GM21381 (cell line): ENCODE results near the gene COG4.
"Not testable (repeated sequence)": the region's sequence is repeated elsewhere in the genome, so short reads cannot be mapped to it uniquely, and the experiment has no call there.

Source experiments
- ATAC-seq: cut with Tn5 transposase; IDR thresholded peaks from one replicate; pipeline ENCODE4 v1.9.1; 2021; ENCODE audit warnings: mild to moderate bottlenecking, moderate library complexity; ENCODE audit not compliant: unreplicated experiment

The COG4 gene

DNA sequence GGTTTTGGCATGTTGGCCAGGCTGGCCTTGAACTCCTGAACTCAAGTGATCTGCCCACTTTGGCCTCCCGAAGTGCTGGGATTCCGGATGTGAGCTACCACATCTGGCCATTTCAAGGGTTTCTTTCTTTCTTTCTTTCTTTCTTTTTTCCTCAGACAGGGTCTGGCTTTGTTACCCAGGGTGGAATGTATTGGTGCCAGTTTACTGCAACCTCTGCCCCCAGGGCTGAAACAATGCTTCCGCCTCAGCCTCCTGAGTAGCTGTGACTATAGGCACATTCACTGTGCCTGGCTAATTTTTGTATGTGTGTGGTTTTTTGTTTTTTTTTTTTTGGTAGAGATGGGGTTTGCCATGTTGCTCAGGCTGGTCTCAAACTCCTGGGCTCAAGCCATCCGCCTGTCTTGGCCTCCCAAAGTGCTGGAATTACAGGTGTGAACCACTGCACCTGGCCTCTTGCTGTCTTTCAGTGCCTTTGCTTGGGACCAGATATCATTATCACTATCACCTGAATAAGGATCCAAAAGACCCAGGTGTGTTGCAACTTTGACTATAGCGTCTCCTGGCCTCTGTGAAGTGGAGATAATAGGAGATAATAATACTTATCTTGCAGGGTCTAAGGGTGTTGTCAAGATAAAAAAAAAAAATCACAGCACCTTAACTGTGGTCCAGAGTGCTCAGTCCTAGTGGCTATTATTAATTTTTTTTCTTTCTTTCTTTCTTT, 65.7 kb downstream of the COG4 start:
- ATAC-seq: no peak

DNA sequence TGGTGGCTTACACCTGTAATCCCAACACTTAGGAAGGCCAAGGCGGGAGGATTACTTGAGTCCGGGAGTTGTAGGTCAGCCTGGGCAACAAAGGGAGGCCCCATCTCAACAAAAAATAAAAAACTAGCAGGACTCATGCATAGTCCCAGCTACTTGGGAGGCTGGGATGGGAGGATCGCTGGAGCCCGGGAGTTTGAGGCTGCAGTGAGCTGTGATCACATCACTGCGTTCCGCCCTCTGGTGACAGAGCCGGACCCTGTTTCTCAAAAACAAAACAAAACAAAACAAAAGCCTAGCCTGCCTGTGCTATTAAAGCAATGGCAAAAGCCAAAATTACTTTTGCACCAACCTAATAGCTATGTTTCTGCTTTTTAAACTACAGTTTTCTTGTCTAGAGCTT, 67.4 kb downstream of the COG4 start:
- ATAC-seq: no peak

DNA sequence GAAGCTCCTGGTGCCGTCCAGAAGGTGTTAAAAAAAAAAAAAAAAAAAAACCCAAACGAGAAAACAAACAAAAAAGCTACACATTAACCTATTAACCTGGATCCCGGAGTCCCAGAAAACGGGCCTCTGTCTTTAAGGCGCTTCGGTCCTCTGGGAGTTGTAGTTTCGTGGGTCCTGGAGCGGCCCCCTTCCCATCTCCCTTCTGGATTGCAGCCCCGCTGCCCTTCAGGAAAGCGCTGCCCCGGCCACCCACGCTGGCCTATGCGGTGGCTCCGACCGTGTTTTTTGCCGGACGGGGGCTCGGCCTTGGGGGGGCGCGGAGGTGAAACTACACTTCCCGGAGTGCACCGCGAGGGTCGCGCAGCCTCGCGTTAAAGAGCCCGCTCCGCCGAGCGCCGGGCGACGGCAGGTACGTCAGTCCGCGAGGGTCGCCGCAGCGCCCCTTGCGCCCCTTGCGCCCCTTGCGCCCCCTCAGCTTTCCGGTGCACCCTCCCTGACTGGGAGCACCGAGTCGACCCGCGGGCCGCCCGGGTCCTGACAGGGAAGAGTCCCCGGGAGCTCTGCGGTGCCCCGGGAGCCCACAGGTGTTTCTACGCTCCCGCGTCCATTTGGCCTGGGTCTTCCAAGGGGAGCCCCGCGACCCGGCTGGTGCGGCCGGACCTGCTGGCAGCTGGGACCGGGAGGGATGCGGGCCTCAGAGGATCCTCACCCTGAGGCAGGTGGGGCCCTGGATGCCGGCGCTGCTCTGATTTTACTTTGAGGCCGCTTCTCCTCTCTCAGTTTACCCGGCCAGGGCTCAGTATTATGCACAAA, 68.9 kb downstream of the COG4 start, which contains the start of gene FCSK:
FCSK (plus strand) TSS at position 374 of the 813 bp plus-strand sequence. CDS start 8,596 bp downstream, outside the sequence.
- peak; percentile 95 for ATAC-seq

DNA sequence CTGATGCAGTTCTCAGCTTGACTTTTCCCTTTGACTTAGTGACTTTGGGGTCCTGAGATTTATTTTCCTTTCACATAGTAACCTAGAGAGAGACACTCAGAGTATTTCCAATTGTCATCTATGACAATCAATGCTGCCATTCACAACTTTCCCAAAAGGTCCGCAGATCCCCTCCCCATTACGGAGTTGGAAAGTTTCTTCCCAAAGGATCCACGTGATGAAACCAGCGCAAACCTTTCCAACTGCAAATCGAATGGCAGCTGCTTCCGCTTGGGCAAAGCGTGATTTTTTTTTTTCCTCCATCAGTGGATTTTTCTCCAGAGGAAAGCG, 69.5 kb downstream of the COG4 start:
- ATAC-seq: no peak

DNA sequence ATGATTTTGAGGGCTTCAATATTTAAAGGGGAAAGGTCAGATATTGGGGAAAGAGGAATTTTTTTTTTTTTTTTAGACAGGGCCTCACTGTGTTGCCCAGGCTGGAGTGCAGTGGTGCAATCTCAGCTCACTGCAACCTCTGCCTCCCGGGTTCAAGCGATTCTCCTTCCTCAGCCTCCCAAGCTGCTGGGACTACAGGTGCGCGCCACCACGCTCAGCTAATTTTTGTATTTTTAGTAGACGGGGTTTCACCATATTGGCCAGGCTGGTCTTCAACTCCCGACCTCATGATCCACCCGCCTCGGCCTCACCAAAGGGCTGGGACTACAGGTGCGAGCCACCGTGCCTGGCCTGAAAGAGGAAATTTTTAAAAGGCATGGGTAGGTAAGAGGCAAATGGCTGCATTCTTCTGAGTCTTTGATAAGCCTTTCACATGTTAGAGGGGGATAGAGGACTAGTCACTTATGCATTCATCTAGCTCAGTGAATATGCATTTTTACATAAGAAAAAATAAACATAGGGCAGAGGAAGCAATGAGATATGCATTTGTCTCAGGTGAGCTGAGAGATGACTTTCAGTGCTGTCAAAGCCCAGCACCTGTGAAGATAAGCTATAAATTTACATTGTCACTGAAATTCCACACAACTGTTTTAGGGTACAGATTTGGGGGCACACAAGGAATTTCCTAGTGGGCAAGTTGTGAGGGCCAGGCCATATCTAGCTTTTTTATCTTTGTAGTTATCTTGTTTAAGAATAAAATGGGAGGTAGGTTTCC, 70.0 kb downstream of the COG4 start:
- no peak for ATAC-seq

DNA sequence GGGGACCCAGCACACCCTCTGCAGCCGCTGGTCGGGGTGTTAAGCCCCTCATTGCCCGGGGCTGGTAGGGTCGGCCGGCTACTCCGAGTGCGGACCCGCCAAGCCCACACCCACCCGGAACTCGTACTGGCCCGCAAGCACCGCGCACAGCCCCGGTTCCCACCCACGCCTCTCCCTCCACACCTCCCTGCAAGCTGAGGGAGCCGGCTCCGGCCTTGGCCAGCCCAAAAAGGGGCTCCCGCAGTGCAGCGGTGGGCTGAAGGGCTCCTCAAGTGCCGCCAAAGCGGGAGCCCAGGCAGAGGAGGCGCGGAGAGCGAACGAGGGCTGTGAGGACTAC, 72.4 kb downstream of the COG4 start:
- ATAC-seq: not testable (repeated sequence)

DNA sequence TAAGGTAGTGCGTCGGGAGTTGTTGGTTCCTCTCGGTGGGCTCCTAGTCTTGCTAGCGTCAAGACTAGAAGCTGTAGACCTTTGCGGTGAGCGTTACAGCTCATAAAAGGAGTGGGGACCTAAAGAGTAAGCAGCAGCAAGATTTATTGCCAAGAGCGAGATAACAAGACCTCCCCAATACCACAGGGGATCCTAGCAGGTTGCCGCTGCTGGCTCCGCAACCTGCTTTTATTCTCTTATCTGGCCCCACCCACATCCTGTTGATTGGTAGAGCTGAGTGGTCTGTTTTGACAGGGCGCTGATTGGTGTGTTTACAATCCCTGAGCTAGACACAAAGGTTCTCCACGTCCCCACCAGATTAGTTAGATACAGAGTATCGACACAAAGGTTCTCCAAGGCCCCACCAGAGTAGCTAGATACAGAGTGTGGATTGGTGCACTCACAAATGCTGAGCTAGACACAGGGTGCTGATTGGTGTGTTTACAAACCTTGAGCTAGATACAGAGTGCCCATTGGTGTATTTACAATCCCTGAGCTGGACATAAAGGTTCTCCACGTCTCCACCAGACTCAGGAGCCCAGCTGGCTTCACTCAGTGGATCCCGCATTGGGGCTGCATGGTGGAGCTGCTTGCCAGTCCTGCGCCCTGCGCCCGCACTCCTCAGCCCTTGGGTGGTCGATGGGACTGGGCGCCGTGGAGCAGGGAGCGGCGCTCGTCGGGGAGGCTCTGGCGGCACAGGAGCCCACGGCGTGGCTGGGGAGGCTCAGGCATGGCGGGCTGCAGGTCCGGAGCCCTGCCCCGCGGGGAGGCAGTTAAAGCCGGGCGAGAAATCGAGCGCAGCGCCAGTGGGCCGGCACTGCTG, 73.0 kb downstream of the COG4 start:
- not testable (repeated sequence) for ATAC-seq

DNA sequence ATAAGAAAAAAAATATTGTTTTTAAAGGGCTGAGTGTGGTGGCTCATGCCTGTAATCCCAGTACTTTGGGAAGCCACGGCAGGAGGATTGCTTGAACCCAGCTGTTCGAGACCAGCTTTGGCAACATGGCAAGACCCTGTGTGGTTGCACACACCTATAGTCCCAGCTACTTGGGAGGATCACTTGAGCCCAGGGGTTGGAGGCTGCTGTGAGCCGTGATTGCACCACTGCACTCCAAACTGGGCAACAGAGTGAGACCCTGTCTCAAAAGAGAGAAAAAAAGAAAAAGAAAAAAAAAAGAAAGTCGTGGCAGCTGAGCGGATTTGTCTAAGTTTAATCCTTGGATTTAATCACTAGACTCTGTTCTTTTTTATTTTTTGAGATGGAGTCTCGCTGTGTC, 75.3 kb downstream of the COG4 start:
- no peak for ATAC-seq

DNA sequence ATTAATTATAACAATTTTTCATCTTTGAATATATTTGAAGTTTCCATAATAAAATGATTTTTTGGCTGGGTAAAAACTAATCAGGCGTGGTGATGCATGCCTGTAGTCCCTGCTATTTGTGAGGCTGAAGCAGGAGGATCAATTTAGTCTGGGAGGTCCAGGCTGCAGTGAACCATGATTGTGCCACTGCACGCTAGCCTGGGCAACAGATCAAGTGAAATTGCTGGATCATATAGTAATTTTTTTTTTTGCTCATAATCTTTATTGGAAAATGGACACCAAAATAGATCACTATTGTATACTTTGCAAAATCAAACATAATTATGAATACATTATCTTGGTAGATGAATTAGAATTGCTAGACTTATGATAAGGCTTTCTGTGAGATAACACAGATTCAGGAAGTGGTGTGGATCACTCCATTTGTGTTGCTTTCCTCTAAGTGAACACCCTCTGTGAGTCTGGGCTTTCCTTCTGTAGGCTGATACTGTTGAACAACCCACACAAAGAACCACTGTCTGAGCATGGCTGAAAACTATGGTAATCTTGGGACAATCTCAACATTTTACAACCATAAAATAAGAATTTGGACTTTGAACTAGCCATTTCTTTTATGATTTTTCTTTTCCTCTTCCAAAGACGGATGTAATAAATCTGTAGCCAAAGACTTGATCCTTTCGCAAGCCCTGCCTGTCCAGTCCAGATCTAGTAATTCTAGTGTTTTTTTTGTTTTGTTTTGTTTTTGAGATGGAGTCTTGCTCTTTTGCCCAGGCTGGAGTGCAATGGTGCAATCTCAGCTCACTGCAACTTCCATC, 78.9 kb downstream of the COG4 start:
- no peak for ATAC-seq

DNA sequence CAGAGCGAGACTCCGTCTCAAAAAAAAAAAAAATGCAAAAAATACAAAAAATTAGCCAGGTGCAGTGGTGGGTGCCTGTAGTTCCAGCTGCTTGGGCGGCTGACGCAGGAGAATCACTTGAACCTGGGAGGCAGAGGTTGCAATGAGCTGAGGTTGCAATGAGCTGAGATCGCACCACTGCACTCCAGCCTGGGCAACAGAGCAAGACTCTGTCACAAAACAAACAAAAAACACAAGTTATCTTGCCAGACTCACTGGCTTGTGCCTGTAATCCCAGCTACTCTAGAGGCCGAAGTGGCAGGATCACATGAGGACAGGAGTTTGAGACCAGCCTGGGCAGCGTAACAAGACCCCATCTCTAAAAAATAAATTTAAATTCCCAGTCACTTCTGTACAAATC, 81.0 kb downstream of the COG4 start:
- no peak for ATAC-seq

DNA sequence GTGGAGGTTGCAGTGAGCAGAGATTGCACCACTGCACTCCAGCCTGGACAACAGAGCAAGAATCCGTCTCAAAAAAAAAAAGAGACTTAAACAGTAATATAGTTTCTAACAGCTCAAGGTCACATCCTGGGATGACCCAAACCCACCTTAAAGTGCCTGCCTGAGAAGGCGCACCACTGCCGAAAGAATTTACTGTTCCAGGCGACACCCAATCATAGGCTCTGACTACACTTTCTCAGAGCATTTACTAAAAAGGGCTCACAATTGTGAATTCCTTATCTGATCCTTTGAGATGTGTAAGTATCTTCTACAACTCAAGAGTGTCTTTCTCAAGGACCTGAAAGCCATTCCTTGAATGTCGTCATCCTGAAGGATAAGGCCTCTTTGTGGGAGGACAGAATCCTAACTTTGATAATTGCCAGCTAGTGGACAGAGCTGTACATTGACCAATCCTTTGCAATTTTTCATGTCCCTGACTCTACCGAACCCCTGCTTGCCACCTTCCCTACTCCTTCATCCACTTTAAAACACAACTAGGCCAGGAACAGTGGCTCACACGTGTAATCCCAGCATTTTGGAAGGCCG, 81.9 kb downstream of the COG4 start:
- no peak for ATAC-seq

DNA sequence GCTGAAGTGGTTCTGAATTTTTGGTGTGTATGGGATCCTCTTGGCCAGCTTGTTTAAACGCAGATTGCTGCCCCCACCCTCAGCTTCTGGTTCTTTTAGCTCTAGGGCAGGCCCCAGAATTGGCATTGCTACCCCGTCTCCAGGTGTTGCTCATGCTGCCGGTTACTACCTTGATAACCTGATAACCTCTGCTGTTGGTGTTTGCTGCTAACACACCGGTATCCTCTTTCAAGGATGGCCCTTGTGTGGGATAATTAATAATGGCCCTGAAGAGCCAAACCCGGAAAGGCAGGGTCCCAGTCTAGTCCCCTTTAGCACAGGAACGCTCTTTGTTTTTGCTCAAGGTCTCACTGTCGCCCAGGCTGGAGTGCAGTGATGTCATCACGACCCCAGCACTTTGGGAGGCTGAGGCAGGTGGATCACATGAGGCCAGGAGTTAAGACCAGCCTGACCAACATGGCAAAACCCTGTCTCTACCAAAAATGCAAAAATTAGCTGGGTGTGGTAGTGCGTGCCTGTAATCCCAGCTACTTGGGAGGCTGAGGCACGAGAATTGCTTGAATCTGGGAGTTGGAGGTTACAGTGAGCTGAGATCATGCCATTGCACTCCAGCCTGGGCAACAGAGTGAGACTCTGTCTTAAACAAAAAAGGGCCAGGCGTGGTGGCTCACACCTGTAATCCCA, 83.2 kb downstream of the COG4 start:
- no peak for ATAC-seq

DNA sequence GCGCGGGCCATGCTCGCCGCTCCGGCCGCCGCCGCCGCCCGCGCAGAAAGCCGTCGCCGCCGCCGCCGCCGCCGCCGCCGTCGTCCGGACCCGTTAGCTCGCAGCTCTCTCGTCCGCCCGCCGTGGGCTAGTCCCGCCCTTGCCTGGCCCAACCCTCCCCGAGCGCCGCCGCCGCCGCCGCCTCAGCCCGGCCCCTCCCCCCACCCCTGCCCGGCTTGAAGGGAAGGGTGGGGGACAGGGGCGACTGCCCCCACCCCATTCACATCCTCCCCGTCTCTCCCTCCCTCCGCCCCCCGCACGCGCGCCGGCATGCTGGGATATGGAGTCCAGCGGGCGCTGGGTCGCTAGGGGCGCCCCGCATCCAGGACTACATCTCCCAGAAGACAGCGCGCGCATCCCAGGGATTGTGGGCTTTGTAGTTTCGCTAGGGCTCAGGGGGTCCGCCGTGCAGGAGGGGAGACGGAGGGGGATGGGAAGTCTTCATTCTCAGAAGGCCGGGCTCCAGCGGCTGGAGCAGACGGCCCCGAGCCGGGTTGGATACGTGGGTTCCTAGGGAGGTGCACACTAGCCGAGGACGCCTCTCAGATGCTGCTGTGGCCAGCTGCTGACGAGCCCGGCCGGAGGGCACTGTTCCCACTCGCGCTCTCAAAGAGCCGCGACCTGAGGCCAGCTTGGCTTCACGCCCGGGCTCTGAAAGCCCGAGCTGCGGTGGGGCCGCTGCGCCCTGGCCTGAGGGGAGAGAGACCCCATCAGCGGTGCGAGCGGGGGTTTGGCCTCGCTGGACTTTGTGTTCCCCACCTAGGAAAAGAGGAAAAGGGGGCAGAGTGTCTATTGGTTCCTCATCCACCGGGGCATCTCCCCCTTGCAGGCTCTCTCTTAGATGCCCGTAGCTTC, 84.1 kb downstream of the COG4 start, which contains the start of gene ST3GAL2:
ST3GAL2 (minus strand) TSS at position 132 of the 894 bp plus-strand sequence. CDS start 40,570 bp downstream, outside the sequence.
- peak; percentile 89 for ATAC-seq

DNA sequence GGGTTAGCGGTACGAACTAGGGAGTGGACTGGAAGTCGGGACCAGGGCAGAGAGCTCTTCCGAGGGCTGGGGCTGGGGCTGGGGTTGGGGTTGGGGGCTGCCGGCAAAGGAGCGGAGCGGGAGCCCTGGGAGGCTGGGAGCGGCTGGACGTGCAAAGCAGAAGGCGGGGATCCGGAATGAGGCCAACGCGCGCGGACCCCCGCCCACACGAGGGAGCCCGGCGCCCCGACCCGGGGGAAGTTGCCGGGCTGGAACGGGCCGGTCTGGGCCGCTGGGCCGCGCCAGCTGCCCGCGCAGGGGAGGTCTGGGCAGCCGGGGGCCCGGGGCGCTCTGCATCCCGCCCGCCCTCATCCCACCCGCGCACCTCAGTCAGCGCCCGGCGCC, 84.8 kb downstream of the COG4 start:
- no peak for ATAC-seq

DNA sequence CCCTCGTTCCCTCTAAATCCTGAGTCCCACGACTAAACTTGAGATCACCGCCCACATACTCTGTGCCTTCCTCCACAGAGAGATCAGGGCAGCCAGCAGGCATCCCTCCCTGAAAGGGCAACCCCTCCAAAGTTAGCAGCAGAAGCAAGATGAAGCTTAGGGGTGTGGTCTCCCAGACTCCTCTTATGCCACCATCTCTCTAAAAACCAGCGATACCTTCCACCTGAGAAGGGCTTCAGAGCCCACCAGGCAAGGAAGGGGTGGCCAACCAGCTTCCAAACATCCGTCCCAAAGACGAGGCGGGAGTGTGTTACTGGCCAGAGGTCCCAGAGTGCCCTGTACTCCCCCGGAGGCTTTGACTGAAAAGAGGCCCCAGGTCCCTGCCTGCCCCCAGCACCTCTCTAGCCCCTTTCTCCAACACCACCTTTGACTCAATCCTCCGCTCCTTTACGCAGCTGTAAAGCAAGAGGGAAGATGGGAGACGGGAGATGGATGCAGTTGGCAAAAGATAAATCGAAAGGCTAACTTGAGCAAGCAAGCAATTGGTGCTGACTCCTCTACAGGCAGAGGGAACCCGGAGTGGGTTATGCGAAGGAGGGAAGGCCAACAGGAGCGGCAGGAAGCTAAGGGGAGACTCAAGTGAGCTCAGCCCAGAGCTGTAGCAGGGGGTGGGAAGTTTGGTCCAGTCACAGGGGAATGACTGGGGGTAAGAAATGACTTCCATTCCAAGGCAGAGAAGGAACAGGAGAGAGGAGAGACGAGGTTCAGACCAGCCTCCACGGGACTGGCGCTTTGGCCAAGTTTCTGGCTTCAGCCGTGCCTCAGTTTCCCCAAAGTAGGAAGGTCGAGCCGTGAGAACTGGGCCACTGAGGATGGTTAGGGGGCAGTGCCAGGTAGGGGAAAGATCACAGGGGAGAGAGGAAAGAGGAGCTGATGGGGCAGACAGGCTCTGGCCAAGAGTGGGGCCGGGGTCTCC, 85.5 kb downstream of the COG4 start:
- ATAC-seq: no peak

DNA sequence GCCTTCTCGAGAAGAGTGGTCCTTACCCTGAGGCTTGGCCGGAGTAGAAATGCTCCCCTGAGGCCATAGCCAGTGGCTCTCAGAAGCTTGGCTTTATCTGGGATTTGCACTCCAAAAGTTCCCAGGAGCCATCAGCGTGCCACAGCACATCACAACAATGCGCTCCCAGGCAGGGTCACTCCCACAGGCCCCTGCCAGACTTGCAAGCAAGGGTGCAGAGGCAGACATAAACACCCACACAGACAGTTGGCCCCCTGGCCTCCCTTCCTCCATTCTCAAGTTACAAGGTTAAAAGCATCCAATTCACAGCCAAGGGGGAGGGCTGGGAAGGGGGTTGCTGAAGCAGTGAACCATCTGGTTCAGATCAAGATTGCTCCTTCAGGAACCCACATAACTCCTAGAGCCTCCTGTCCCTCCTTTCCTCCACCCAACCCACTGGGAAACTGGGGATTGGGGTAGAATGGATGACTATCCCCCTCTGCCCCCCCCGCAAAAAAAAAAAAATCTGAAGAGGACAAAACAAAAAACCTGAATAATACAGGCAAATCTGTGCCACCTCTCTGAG, 86.3 kb downstream of the COG4 start:
- no peak for ATAC-seq
